DOHH2 (cell line): ENCODE results near the gene CLCA2.

Experiments used
- H3F3A ChIP-seq: fragments of 200-600 bp; sonication (generic), shearing (Covaris generic); 2 replicates; pipeline ENCODE4 v1.6.0; 2016; ENCODE audit warnings: antibody characterized with exemption, mild to moderate bottlenecking; ENCODE audit not compliant: control insufficient read depth, insufficient read depth
- H3K27ac ChIP-seq: fragments of 200-600 bp; sonication (generic); 2 replicates; pipeline ENCODE4 v1.5.1; 2014; ENCODE audit warnings: low read depth, mild to moderate bottlenecking, low read length, moderate library complexity
- H3K27me3 ChIP-seq: fragments of 200-600 bp; sonication (generic); 2 replicates; pipeline ENCODE4 v1.6.1; 2014; ENCODE audit warnings: mild to moderate bottlenecking, low read length, mixed read lengths; ENCODE audit not compliant: control insufficient read depth
- H3K36me3 ChIP-seq: fragments of 200-600 bp; sonication (generic); 2 replicates; pipeline ENCODE4 v1.6.1; 2014; ENCODE audit warnings: mild to moderate bottlenecking, low read length, moderate library complexity, mixed read lengths; ENCODE audit not compliant: control insufficient read depth
- H3K4me1 ChIP-seq: fragments of 200-600 bp; sonication (generic); 2 replicates; pipeline ENCODE4 v1.6.1; 2014; ENCODE audit warnings: mild to moderate bottlenecking, low read length, mixed read lengths; ENCODE audit not compliant: control insufficient read depth
- H3K4me2 ChIP-seq: fragments of 200-600 bp; sonication (generic); 2 replicates; pipeline ENCODE4 v1.6.0; 2014; ENCODE audit warnings: mild to moderate bottlenecking, low read length, moderate library complexity
- H3K4me3 ChIP-seq: fragments of 200-600 bp; sonication (generic); 2 replicates; pipeline ENCODE4 v1.5.1; 2014; ENCODE audit warnings: mild to moderate bottlenecking, low read length, mixed read lengths
- H3K79me2 ChIP-seq: fragments of 200-600 bp; sonication (generic); 2 replicates; pipeline ENCODE4 v1.6.1; 2014; ENCODE audit warnings: mild to moderate bottlenecking, low read length, mixed read lengths; ENCODE audit not compliant: control insufficient read depth
- H3K9me2 ChIP-seq: fragments of 200-600 bp; sonication (generic); replicated peaks from 2 replicates; pipeline ENCODE4 v1.6.1; 2014; ENCODE audit warnings: mild to moderate bottlenecking, low read length, mixed read lengths; ENCODE audit not compliant: control insufficient read depth
- H3K9me3 ChIP-seq: fragments of 200-600 bp; sonication (generic); 2 replicates; pipeline ENCODE4 v1.6.1; 2014; ENCODE audit warnings: antibody characterized with exemption, low read length, mixed read lengths; ENCODE audit not compliant: control insufficient read depth, insufficient read depth
- H4K20me1 ChIP-seq: fragments of 200-600 bp; sonication (generic); 2 replicates; pipeline ENCODE4 v1.6.0; 2014; ENCODE audit warnings: low read depth, mild to moderate bottlenecking, antibody characterized with exemption, low read length, moderate library complexity; ENCODE audit not compliant: control insufficient read depth, insufficient read depth
- EZH2phosphoT487 ChIP-seq: fragments of 200-600 bp; sonication (generic); IDR thresholded peaks from 2 replicates; pipeline ENCODE4 v1.6.1; 2017; ENCODE audit warnings: borderline replicate concordance, mild to moderate bottlenecking, antibody characterized with exemption, low read length, moderate library complexity, mixed read lengths
- TF ChIP-seq, protein P1 (sequence below): fragments of 200-600 bp; sonication (generic); IDR thresholded peaks from one replicate; pipeline ENCODE4 v1.5.1; 2014; ENCODE audit warnings: antibody characterized with exemption, mild to moderate bottlenecking, low read depth, low read length; ENCODE audit not compliant: poor library complexity, severe bottlenecking

The CLCA2 gene

DNA sequence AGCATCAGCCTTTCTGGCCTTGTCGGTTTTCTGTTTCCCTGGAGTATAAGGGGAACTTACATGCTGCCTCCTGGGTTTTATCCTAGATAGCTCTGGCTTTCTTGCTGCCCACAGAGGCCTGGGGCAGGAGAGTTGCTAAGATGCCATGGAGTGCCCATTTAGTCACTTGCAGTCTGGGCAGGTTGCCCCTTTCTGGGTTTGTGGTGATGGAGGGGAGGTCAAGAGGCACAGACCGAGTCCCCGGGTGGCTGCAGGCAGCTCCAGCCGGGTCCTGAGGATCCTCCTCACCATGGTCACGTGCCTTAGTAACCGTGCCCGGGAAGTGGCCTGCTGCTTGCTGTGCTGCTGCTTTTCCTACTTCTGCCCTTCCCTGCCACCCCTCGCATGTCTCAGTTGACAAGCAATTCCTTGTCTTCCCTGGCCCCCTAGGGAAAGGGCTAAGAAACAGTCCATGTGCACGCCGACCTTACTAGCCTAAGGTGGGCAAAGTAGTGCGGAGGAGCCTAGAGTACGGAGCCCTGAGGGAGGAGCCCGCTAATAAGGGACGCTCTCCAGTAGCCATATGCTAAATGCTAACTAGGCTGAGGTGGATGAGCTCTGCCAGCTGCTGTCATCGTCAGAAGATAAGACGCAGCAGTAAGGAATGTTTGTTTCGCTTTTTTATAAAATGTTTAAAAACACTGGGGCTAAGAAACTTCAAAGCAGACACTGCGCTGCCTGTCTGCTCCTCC lies 79.6 kb downstream of the CLCA2 start:
- 0 out of 2 replicates have a peak, but pooled peaks have one; percentile 3 for TF ChIP-seq EZH2phosphoT487
- TF ChIP-seq, protein P1, sequence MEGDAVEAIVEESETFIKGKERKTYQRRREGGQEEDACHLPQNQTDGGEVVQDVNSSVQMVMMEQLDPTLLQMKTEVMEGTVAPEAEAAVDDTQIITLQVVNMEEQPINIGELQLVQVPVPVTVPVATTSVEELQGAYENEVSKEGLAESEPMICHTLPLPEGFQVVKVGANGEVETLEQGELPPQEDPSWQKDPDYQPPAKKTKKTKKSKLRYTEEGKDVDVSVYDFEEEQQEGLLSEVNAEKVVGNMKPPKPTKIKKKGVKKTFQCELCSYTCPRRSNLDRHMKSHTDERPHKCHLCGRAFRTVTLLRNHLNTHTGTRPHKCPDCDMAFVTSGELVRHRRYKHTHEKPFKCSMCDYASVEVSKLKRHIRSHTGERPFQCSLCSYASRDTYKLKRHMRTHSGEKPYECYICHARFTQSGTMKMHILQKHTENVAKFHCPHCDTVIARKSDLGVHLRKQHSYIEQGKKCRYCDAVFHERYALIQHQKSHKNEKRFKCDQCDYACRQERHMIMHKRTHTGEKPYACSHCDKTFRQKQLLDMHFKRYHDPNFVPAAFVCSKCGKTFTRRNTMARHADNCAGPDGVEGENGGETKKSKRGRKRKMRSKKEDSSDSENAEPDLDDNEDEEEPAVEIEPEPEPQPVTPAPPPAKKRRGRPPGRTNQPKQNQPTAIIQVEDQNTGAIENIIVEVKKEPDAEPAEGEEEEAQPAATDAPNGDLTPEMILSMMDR = no peak
- H3K9me2 ChIP-seq = no peaks in the 10 kb centered on the region
- H4K20me1 ChIP-seq = no peaks in the 10 kb centered on the region
- H3K27ac ChIP-seq = no peak overlapping the region
- no peaks in the 10 kb centered on the region for H3K79me2 ChIP-seq
- H3K9me3 ChIP-seq = no peaks in the 10 kb centered on the region
- peaks cover 14% of the 10 kb centered on the region for H3K4me1 ChIP-seq
- no peaks in the 10 kb centered on the region for H3F3A ChIP-seq
- H3K27me3 ChIP-seq = peaks cover 34% of the 10 kb centered on the region
- H3K4me2 ChIP-seq = peak overlapping the region; percentile 92
- H3K4me3 ChIP-seq = peak overlapping the region; percentile 75
- H3K36me3 ChIP-seq = no peaks in the 10 kb centered on the region

DNA sequence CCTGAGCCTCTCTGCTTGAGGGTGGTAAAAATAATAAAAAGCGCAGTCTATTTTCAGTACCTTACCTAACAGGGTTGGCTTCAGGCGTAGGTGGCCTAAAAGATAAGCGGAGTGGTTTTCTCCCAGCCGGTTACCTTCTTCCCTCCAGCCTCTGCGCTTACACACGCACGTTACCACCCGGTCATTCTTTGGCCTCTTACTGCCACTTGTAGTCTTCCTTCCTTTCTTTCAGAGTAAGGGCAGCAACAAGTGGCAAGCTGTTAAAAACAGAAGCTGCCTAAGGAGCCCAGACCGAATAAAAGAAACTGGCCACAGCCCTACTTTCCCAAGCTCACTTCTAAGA lies 80.1 kb downstream of the CLCA2 start:
- peaks cover 14% of the 10 kb centered on the region for H3K4me1 ChIP-seq
- no peak overlapping the region for H3K27ac ChIP-seq
- no peak overlapping the region for H3K4me3 ChIP-seq

GRCh38 chr1:86504895-86505563 lies 81.1 kb downstream of the CLCA2 start:
- H3K36me3 ChIP-seq = no peaks in the 10 kb centered on the region
- no peaks in the 10 kb centered on the region for H3K9me3 ChIP-seq
- H4K20me1 ChIP-seq = no peaks in the 10 kb centered on the region
- no peaks in the 10 kb centered on the region for H3F3A ChIP-seq
- H3K79me2 ChIP-seq = no peaks in the 10 kb centered on the region
- H3K4me2 ChIP-seq = no peak overlapping the region
- no peak for TF ChIP-seq EZH2phosphoT487
- TF ChIP-seq, protein P1 = no peak
- H3K4me1 ChIP-seq = peaks cover 14% of the 10 kb centered on the region
- H3K27ac ChIP-seq = no peak overlapping the region
- no peaks in the 10 kb centered on the region for H3K9me2 ChIP-seq
- H3K4me3 ChIP-seq = no peak overlapping the region
- peaks cover 33% of the 10 kb centered on the region for H3K27me3 ChIP-seq

More for the DNA sequence above, 80.1 kb downstream of the CLCA2 start:
- no peaks in the 10 kb centered on the region for H3K9me3 ChIP-seq
- H3K4me2 ChIP-seq = no peak overlapping the region
- peaks cover 33% of the 10 kb centered on the region for H3K27me3 ChIP-seq
- no peaks in the 10 kb centered on the region for H3K9me2 ChIP-seq
- H3K36me3 ChIP-seq = no peaks in the 10 kb centered on the region
- no peak for TF ChIP-seq EZH2phosphoT487
- TF ChIP-seq, protein P1 = no peak
- no peaks in the 10 kb centered on the region for H4K20me1 ChIP-seq
- H3K79me2 ChIP-seq = no peaks in the 10 kb centered on the region
- no peaks in the 10 kb centered on the region for H3F3A ChIP-seq
